K562 (cell line): ENCODE data around the gene HSPA4. TPM values are rescaled to one million over a fixed set of nuclear protein-coding genes. Genes with fewer than 3 reads are reported as not detected.

ENCODE experiments used
- CBFB ChIP-seq: sonication (generic); formaldehyde crosslinking; IDR thresholded peaks from 2 replicates; pipeline ENCODE4 v1.4.0; 2020; ENCODE audit warnings: mild to moderate bottlenecking, missing genetic modification reagents
- CBX1 ChIP-seq: sonication (generic); IDR thresholded peaks from 2 replicates; pipeline ENCODE4 v1.6.1; 2016; ENCODE audit warnings: antibody characterized with exemption, low read depth, mild to moderate bottlenecking
- E2F4 ChIP-seq: sonication (generic); formaldehyde crosslinking; IDR thresholded peaks from 2 replicates; pipeline ENCODE4 v1.8.0; 2022; ENCODE audit warnings: mild to moderate bottlenecking, low read depth, missing genetic modification reagents
- ETV1 ChIP-seq: fragments of 450-650 bp; conservative IDR thresholded peaks from 2 replicates; pipeline ENCODE4 v1.6.1; 2016; ENCODE audit warnings: missing genetic modification characterization, control low read depth, low read depth, missing compliant biosample characterization
- GATAD2B ChIP-seq: fragments of 450-650 bp; IDR thresholded peaks from 2 replicates; pipeline ENCODE4 v1.6.1; 2017; ENCODE audit warnings: mild to moderate bottlenecking, borderline replicate concordance
- HNRNPK ChIP-seq: fragments of 200-400 bp; formaldehyde crosslinking; IDR thresholded peaks from one replicate; pipeline ENCODE4 v1.6.1; 2018; ENCODE audit warnings: mild to moderate bottlenecking, low read depth, low read length; ENCODE audit not compliant: poor library complexity, severe bottlenecking
- MBD1 ChIP-seq: fragments of 250-450 bp; sonication (Bioruptor Pico); IDR thresholded peaks from 2 replicates; pipeline ENCODE4 v1.8.0; 2022; ENCODE audit warnings: inconsistent platforms
- MTF1 ChIP-seq: fragments of 250-450 bp; sonication (Bioruptor Pico); IDR thresholded peaks from 2 replicates; pipeline ENCODE4 v1.9.0; 2021; ENCODE audit warnings: moderate library complexity, mild to moderate bottlenecking, inconsistent platforms, borderline replicate concordance
- POLR2B ChIP-seq: fragments of 450-650 bp; IDR thresholded peaks from 2 replicates; pipeline ENCODE4 v1.6.1; 2018; ENCODE audit warnings: low read depth; ENCODE audit not compliant: partially characterized antibody
- PTBP1 ChIP-seq: fragments of 200-400 bp; formaldehyde crosslinking; IDR thresholded peaks from 2 replicates; pipeline ENCODE4 v1.6.1; 2017; ENCODE audit warnings: low read depth, low read length
- SIN3B ChIP-seq: fragments of 450-650 bp; IDR thresholded peaks from 2 replicates; pipeline ENCODE4 v1.6.1; 2017; ENCODE audit warnings: low read depth, mild to moderate bottlenecking, moderate library complexity
- SMAD2 ChIP-seq: fragments of 150-350 bp; IDR thresholded peaks from 2 replicates; pipeline ENCODE4 v1.6.1; 2014; ENCODE audit warnings: low read depth, mild to moderate bottlenecking, low read length
- TSHZ1 ChIP-seq: fragments of 250-450 bp; sonication (Bioruptor Pico); IDR thresholded peaks from 2 replicates; pipeline ENCODE4 v1.4.0; 2020; ENCODE audit warnings: mild to moderate bottlenecking, moderate library complexity
- XRCC4 ChIP-seq: IDR thresholded peaks from one replicate; pipeline ENCODE4 v1.6.1; 2011; ENCODE audit not compliant: insufficient read depth, insufficient read length; ENCODE audit errors: extremely low read depth
- XRCC5 ChIP-seq: fragments of 200-400 bp; formaldehyde crosslinking; IDR thresholded peaks from 2 replicates; pipeline ENCODE4 v1.6.1; 2017; ENCODE audit warnings: low read depth, mild to moderate bottlenecking, low read length
- ZBTB17 ChIP-seq: fragments of 450-650 bp; formaldehyde crosslinking; IDR thresholded peaks from 2 replicates; pipeline ENCODE4 v1.4.0; 2020; ENCODE audit warnings: mild to moderate bottlenecking
- ZBTB5 ChIP-seq: fragments of 450-650 bp; IDR thresholded peaks from 2 replicates; pipeline ENCODE4 v1.6.1; 2017; ENCODE audit warnings: antibody characterized with exemption
- ZNF24 ChIP-seq: fragments of 450-650 bp; IDR thresholded peaks from 2 replicates; pipeline ENCODE4 v1.6.1; 2016
- ZNF408 ChIP-seq: fragments of 250-450 bp; sonication (Bioruptor Pico); IDR thresholded peaks from 2 replicates; pipeline ENCODE4 v1.4.0; 2020; ENCODE audit warnings: low read depth, mild to moderate bottlenecking, moderate library complexity
- ZNF445 ChIP-seq: fragments of 250-450 bp; sonication (Bioruptor Pico); IDR thresholded peaks from 2 replicates; pipeline ENCODE4 v1.4.0; 2020; ENCODE audit warnings: low read depth, mild to moderate bottlenecking, moderate library complexity
- polyA plus RNA-seq, 8 experiments: library from polyadenylated mRNA; depleted of rRNA in 4 of 8; stranded (reverse) in 5 of 8; unstranded in 3 of 8; fragments of >200 nt; fragmentation: Nextera tagmentation in 2 of 8; fragmentation: Illumina TruSeq in 1 of 8; extraction: Ambion mirVana in 2 of 8; extraction: Trizol in 1 of 8; gene quantifications; 2 replicates each; pipeline versions ENCODE4 v1.2.1 to v1.2.3, GENCODE V29; 2011 to 2014; ENCODE audit warnings: inconsistent platforms in 1 of 8, missing spikeins in 1 of 8
- total RNA-seq, 7 experiments: library from RNA; depleted of rRNA in 6 of 7; stranded (reverse); fragments of >200 nt in 6 of 7; fragmentation: Illumina TruSeq in 2 of 7; extraction: Trizol in 2 of 7; gene quantifications; 2 replicates each; pipeline versions ENCODE4 v1.2.1 to v1.2.3, GENCODE V29; 2011 to 2021; ENCODE audit warnings: low replicate concordance in 1 of 7

Gene HSPA4
- total and polyA plus RNA-seq, 9 of the 15 experiments (the other 6 are each of a cell fraction or from before 2014, with no cell fraction given), result 90.3 to 286 (median 148) TPM

- TF ChIP-seq XRCC5 (0 out of 2 replicates have a peak, but pooled peaks have one; percentile 9), ZNF445 (CRISPR knock-in tag) (no peak), ZNF24 (no peak), PTBP1 (no peak), ZBTB5 (no peak), ETV1 (peak; percentile 97), MTF1 (CRISPR knock-in tag) (no peak), GATAD2B (no peak), SMAD2 (no peak), CBFB (no peak), ZNF408 (CRISPR knock-in tag) (no peak), HNRNPK (no peak), CBX1 (0 out of 2 replicates have a peak, but pooled peaks have one; percentile 23), SIN3B (peak; percentile 33; the same call in 1 of the 2 replicates), POLR2B (peak; percentile 94), XRCC4 (no peak), E2F4 (peak; percentile 25; the same call in 1 of the 2 replicates), MBD1 (CRISPR knock-in tag) (no peak), ZBTB17 (peak; percentile 4; the same call in 1 of the 2 replicates), TSHZ1 (CRISPR knock-in tag) (no peak)
These were observed at the start of gene HSPA4 (continued) for GRCh38 chr5:133051542-133052316.
